Measurements from ENCODE around the gene RPTOR.

DNA sequence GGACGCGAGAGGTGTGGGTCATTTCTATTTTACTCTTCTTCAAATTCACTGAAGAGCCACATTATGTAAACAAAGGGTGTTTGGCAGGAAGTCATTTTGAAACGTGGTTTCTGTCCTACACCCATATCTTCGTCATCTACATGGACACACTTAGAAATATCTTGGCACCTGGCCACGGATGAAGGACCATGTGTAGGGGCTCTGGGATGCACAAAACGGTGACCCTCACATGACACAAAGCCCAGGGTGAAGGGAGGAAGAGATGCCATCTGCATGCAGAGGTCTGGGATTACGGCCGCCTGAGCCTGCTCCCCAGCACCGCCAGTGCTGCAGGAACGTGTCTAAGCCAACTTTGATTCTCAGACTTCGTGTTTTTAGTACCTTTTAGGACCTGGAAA is 316.8 kb downstream of the RPTOR start:
- TF ChIP-seq ZNF211 (tag by site-specific recombination; IDR thresholded peaks at IDR 0.05; ENCODE audit: low read depth) (no peak), ZNF274 (IDR thresholded peaks at IDR 0.05; ENCODE audit: low read length) (no peak), ZNF274 (tag by site-specific recombination; IDR thresholded peaks at IDR 0.05; ENCODE audit: borderline replicate concordance) (no peak)
